Activated CD8-positive, alpha-beta memory T cell treated with anti-CD3 and anti-CD28 coated beads, Interleukin-2, amount 10 ng/mL, durations not matched to agents 7 days and 5 days (primary cell): ENCODE data around the gene HOXA4. TPM values are rescaled to one million over a fixed set of nuclear protein-coding genes. Genes with fewer than 3 reads are reported as not detected.
A peak's percentile ranks its signal among the peaks of the same experiment; 100 is the strongest.

Experiments used
- ATAC-seq: fragments of 150-1000 bp; cut with Tn5 transposase; one replicate; pipeline ENCODE4 v1.10.0; 2021; ENCODE audit warnings: moderate library complexity
- CTCF ChIA-PET: fragments of 350-600 bp; sonication (Branson Sonifier 250); formaldehyde crosslinking; loops from one replicate; lab custom pipeline; 2021; ENCODE audit warnings: antibody characterized with exemption; lab: Charles Lee
- DNase-seq: peaks from one replicate; pipeline ENCODE4 v3.0.0-alpha.2; 2020
- H3K27ac Mint-ChIP-seq: one replicate; pipeline ENCODE4 v1.8.0; 2021; ENCODE audit warnings: mild to moderate bottlenecking, mixed read lengths
- H3K27me3 Mint-ChIP-seq: one replicate; pipeline ENCODE4 v1.8.0; 2021; ENCODE audit warnings: mixed read lengths
- H3K36me3 Mint-ChIP-seq: one replicate; pipeline ENCODE4 v1.8.0; 2021; ENCODE audit warnings: mild to moderate bottlenecking, mixed read lengths
- H3K4me1 Mint-ChIP-seq: one replicate; pipeline ENCODE4 v1.8.0; 2021; ENCODE audit warnings: mixed read lengths
- H3K4me3 Mint-ChIP-seq: one replicate; pipeline ENCODE4 v1.8.0; 2021; ENCODE audit warnings: mild to moderate bottlenecking, moderate library complexity, mixed read lengths
- H3K9me3 Mint-ChIP-seq: one replicate; pipeline ENCODE4 v1.8.0; 2022; ENCODE audit warnings: low read depth, mixed read lengths
- total RNA-seq, 2 experiments: library from RNA; stranded (reverse); gene quantifications; one replicate each; pipeline ENCODE4 v1.2.3, GENCODE V29; 2021

HOXA4 gene
- total RNA-seq, 2 experiments from 2014 or later = not detected

DNA sequence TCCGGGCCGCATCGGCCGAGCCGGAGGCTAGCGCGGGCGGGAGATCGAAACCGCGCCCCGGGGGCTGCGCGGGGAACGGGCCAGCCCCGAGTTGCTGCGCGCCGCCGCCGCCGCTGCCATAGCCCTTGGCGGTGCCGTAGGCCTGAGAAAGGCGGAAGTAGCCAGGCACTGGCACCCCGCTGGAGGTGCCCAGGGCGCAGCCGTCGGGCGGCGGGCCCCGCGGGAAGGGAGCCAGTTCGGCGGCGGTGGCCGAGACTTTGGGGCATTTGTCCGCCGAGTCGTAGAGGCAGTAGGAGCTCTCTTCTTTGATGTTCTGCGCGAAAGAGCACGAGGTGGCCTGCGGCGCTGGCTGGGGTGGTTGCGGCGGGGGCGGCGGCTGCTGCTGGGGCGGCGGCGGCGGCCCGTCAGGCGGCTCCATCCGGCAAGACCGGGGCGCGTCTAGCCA lies 43.0 kb upstream of the HOXA4 start:
- no peaks in the 10 kb centered on the region for H3K9me3 Mint-ChIP-seq
- DNase-seq = no peak
- peaks cover 2% of the 10 kb centered on the region for H3K36me3 Mint-ChIP-seq
- no peak overlapping the region for H3K4me3 Mint-ChIP-seq
- CTCF ChIA-PET = interaction anchor here (1.2 to 1.3 kb wide), 2 partner anchors 22 to 23 kb away, joined by 3 to 5 read pairs; no protein-coding TSS in a partner anchor
- H3K27ac Mint-ChIP-seq = no peak overlapping the region
- peak; percentile 33 for ATAC-seq
- H3K4me1 Mint-ChIP-seq = peaks cover 7% of the 10 kb centered on the region
- H3K27me3 Mint-ChIP-seq = peaks cover 80% of the 10 kb centered on the region

DNA sequence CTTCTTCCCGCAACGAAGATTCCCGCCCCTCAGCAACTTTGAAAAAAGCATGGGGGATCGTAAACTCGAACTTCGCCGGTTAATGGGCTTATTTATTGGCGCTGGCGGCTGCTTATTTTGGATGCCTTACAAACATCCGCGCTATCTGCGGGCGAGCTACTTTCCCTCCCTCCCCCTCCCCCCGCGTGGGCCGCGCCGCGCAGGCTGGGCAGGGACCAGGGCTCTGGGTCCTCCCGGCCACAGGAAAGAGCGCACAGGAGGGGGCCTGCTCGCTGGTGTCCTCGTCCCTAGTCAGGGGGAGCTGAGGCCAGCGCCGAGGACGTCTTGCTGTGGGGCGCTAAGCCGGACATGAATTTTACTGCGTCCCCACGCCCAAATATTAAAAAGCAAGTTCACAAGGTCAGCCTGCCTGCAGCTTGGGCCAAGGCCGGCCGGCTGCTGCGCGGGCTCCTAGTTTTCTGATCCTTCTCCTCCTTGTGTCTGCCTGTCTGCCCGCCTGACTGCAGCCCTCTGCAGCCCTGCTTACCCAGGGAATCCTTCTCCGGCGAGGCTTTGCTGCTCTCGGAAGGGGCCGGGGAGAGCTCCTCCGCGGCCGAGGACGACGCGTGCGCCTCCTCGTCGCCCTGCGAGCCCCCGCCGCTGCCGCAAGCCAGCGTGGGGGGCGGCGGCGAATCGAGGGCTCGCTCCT lies 42.4 kb upstream of the HOXA4 start:
- DNase-seq = no peak
- Mint-ChIP-seq H3K36me3 (peaks cover 2% of the 10 kb centered on the region), H3K27me3 (peaks cover 80% of the 10 kb centered on the region), H3K4me1 (peaks cover 7% of the 10 kb centered on the region), H3K4me3 (no peak overlapping the region), H3K9me3 (no peaks in the 10 kb centered on the region), H3K27ac (no peak overlapping the region)
- peak; percentile 12 for ATAC-seq
- CTCF ChIA-PET = interaction anchor here (1.2 to 1.3 kb wide), 3 partner anchors 14 to 23 kb away, joined by 3 to 5 read pairs (median 4); no protein-coding TSS in a partner anchor

DNA sequence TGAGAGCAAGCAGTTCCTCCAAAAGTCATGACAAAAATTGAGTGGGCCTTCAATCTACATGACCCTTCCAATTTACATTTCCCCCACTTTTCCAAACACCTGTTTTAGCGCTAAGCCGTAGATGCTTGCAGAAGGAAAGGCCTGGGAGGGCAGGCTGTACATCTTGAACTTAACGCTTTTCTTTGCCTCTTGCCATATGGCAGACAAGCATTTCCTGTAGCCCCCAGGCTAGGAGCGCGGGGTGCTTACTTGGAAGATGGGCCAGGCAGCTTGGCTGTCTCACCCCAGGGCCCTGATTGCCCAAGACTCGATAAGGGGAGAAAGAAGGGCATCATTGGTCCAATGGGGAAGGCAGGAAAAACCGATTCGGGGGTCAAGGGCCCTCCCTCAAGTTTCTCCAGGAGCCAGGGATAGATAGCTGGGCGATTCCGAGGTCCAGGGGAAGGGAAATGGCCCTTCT lies 41.8 kb upstream of the HOXA4 start:
- DNase-seq = no peak
- Mint-ChIP-seq H3K27me3 (peaks cover 80% of the 10 kb centered on the region), H3K4me3 (no peak overlapping the region)

DNA sequence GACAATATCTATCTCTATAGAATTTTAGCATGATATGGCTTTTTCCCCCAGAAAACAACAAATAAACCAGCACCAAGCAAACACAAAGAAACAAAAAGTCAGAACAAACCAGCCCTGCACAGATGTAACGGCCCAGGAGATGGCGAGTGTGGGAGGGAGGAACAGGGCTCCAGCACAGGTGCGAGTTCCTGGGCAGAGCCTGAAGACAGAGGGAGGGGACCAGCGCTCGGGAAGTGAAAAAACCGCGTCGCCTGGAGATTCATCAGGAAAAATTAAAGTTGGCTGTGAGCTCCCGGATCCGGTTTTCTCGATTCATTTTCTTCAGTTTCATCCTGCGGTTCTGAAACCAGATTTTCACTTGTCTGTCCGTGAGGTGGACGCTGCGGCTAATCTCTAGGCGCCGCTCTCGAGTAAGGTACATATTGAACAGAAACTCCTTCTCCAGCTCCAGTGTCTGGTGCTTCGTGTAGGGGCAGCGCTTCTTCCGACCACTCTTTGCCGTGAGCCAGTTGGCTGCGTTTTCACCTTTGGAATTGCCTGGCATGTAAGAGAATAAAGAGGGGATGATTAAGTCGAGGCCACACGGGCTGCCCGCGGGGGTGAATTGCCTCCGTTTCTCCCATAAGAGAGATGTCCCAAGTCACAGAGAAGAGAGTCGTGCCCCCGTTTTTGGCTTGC lies 41.2 kb upstream of the HOXA4 start:
- no peak for ATAC-seq
- Mint-ChIP-seq H3K36me3 (peaks cover 2% of the 10 kb centered on the region), H3K27me3 (peaks cover 81% of the 10 kb centered on the region), H3K9me3 (no peaks in the 10 kb centered on the region), H3K27ac (peak overlapping the region; percentile 35), H3K4me1 (peaks cover 7% of the 10 kb centered on the region), H3K4me3 (no peak overlapping the region)
- CTCF ChIA-PET = interaction anchor here (1.0 to 1.7 kb wide), 4 partner anchors 11 to 40 kb away, joined by 3 to 5 read pairs (median 4); no protein-coding TSS in a partner anchor
- DNase-seq = no peak

More for the DNA sequence above, 41.8 kb upstream of the HOXA4 start:
- CTCF ChIA-PET = interaction anchor here (1.0 to 1.3 kb wide), 4 partner anchors 14 to 24 kb away, joined by 3 to 5 read pairs (median 4); no protein-coding TSS in a partner anchor
- Mint-ChIP-seq H3K4me1 (peaks cover 7% of the 10 kb centered on the region), H3K36me3 (peaks cover 2% of the 10 kb centered on the region), H3K27ac (peak overlapping the region; percentile 11), H3K9me3 (no peaks in the 10 kb centered on the region)
- ATAC-seq = no peak

DNA sequence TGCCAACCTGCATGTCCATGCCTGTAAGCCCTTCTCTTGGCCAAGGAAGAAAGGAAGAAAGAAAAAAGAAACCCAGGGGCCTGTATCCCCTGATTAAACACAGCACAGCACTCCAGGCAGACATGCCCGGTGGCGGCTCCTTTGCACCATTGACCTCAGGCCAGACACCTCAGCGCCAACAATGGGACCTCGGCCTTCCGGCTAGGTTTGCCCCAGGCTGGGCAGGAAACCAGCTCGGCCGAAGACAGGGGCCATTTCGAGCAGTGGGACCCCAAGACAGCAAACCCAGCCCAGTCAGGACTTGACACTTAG lies 40.7 kb upstream of the HOXA4 start:
- peaks cover 2% of the 10 kb centered on the region for H3K36me3 Mint-ChIP-seq
- no peak overlapping the region for H3K4me3 Mint-ChIP-seq
- ATAC-seq (no peak), DNase-seq (no peak)
- peaks cover 81% of the 10 kb centered on the region for H3K27me3 Mint-ChIP-seq
- CTCF ChIA-PET = interaction anchor here (1.0 to 1.7 kb wide), 3 partner anchors 10 to 40 kb away, joined by 3 to 5 read pairs (median 3); no protein-coding TSS in a partner anchor
- peaks cover 7% of the 10 kb centered on the region for H3K4me1 Mint-ChIP-seq
- peak overlapping the region; percentile 35 for H3K27ac Mint-ChIP-seq
- no peaks in the 10 kb centered on the region for H3K9me3 Mint-ChIP-seq

DNA sequence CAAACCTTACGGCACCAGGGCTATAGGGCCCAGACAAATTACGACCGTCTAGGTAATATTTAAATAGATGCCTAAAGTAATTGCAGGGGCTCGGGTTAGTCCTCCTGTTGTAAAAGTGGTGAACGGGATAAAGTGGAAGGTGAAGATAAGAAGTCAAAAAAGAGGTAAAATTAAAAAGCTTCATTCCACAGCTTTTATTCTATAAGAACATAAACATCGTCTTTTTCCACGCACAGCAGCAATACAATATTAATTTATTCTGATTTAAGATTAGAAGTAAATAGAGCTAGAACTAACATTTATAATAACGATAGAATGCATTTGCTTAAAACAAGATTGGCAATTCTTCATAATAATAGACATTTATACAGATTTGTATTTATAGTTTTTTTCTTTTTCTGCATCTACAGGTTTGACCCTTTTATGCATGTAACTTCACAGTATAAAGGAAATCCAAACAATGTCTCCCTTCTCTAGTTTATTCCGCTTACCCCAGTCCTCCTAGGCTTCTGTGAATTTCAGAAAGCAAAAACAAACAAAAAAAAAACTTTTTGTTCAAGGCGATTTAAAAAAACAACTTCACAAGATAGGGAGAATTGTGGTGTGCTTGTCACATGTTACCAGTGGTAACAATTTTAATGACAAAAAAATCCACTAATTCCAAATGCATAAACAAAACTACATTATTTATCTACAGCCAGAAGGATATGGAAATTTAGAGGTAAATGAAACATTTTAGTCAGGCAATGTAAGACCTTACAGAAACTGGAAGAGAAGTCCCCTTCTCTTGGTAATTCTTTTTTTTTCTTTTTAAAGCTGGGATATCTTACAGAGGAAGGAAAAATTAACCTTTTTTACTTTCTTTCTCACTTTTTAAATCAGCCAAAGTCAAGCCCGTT lies 40.1 kb upstream of the HOXA4 start:
- Mint-ChIP-seq H3K27ac (no peak overlapping the region), H3K27me3 (peaks cover 82% of the 10 kb centered on the region), H3K9me3 (no peaks in the 10 kb centered on the region), H3K4me3 (no peak overlapping the region), H3K4me1 (peaks cover 7% of the 10 kb centered on the region), H3K36me3 (peaks cover 2% of the 10 kb centered on the region)
- ATAC-seq (no peak), DNase-seq (no peak)
- CTCF ChIA-PET = interaction anchor here (1.0 to 1.7 kb wide), 2 partner anchors 10 to 41 kb away, joined by 3 to 5 read pairs; no protein-coding TSS in a partner anchor

DNA sequence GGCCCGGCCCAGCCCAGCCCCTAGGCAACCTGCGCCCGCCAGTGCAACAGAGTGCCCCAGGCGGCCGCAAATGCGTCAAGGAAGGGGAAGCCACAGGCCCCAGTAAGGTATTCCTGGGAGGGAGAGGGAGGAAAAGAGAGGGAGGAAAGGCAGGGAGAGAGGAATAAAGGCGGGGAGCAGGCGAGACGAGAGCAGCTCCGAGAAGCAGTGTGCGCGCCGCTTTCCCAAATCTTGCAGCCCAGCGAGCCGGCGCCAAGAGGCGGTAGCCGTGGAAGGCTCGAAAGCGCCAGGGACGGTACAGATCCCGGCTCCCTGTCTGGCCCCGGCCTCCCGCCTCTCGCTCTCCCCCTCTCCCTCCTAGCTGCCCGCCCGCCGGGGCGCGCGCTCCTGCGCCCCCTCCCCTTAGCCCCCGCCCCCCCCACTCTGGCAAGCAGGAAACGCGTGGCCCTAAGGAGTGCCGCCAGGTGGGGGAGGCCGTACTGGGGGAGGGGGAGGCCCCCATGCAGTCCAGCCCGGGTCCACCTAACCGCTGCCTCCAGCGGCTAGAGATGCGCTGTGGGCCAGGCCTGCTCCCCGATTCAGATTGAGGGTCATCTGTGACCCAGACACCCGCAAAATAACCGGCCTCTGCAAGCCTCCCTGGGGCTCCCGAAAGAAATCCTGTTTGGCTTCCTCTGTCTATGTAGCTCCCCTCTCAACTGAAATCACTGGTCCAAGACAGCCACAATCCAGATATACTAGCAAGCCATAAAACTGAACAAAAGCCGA lies 39.3 kb upstream of the HOXA4 start:
- H3K27ac Mint-ChIP-seq = no peak overlapping the region
- H3K4me3 Mint-ChIP-seq = no peak overlapping the region
- DNase-seq (no peak), ATAC-seq (no peak)
- H3K4me1 Mint-ChIP-seq = peaks cover 7% of the 10 kb centered on the region
- CTCF ChIA-PET = no interaction called here
- H3K36me3 Mint-ChIP-seq = peaks cover 2% of the 10 kb centered on the region
- H3K9me3 Mint-ChIP-seq = no peaks in the 10 kb centered on the region
- peaks cover 79% of the 10 kb centered on the region for H3K27me3 Mint-ChIP-seq

DNA sequence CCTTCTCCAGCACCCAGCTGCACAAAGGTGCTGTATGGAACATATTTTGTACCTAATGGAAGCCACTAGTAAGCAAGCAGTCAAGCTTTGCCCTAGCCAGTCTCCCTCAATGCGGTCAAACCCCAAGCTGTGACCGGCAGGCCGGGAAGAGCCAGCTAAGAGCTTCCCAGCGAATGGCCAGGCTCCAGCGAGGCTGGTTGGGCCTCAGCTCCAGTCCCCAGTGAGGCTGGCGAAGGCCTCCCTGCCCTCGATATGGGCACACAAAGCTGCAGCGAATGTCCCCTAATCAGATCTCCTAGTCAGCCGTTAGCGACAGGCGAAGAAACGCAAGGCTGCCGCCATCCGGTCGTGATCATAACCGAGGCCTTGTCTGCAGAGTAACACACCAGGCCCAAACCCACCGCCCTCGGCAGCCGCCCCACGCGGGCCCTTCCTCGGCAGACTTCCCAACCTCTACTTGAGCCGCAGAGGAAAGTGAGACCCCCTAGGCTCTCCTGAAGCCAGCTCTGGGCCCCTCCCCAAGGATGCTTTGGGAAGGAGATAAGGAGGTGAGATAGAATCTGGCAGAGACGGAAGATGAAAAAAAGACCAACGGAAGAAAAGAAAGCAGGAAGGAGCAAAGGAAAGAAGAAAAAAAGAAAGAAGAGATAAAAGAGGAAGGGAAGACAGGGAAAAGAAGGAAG lies 37.8 kb upstream of the HOXA4 start:
- CTCF ChIA-PET = interaction anchor here (1.0 to 1.4 kb wide), 2 partner anchors 12 to 18 kb away, joined by 3 to 5 read pairs; no protein-coding TSS in a partner anchor
- H3K9me3 Mint-ChIP-seq = no peaks in the 10 kb centered on the region
- H3K27me3 Mint-ChIP-seq = peaks cover 87% of the 10 kb centered on the region
- H3K4me1 Mint-ChIP-seq = peaks cover 7% of the 10 kb centered on the region
- H3K27ac Mint-ChIP-seq = peak overlapping the region; percentile 40
- peaks cover 2% of the 10 kb centered on the region for H3K36me3 Mint-ChIP-seq
- H3K4me3 Mint-ChIP-seq = no peak overlapping the region
- ATAC-seq (no peak), DNase-seq (no peak)

DNA sequence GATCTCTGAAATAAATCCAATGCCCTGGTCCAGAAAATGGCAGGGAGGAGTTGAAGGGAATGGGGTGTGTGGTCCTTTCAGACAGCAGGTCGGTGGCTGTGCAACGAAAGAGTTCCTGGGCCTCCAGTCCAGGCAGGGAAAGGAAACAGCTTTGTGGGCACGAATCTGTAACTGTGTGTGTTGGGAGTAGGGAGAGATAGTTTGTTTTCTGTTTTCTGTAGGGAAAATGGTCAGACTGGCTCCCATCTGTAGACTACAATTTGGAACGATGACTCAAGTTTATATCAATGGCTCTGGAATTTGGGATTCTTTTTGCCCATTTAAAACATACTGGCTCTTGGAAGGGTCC lies 37.3 kb upstream of the HOXA4 start:
- peaks cover 7% of the 10 kb centered on the region for H3K4me1 Mint-ChIP-seq
- H3K36me3 Mint-ChIP-seq = peaks cover 2% of the 10 kb centered on the region
- CTCF ChIA-PET = interaction anchor here (1.0 to 1.4 kb wide), 2 partner anchors 12 to 17 kb away, joined by 3 to 5 read pairs; no protein-coding TSS in a partner anchor
- H3K27ac Mint-ChIP-seq = peak overlapping the region; percentile 40
- ATAC-seq = no peak
- H3K9me3 Mint-ChIP-seq = no peaks in the 10 kb centered on the region
- H3K27me3 Mint-ChIP-seq = peaks cover 90% of the 10 kb centered on the region
- no peak overlapping the region for H3K4me3 Mint-ChIP-seq
- no peak for DNase-seq

DNA sequence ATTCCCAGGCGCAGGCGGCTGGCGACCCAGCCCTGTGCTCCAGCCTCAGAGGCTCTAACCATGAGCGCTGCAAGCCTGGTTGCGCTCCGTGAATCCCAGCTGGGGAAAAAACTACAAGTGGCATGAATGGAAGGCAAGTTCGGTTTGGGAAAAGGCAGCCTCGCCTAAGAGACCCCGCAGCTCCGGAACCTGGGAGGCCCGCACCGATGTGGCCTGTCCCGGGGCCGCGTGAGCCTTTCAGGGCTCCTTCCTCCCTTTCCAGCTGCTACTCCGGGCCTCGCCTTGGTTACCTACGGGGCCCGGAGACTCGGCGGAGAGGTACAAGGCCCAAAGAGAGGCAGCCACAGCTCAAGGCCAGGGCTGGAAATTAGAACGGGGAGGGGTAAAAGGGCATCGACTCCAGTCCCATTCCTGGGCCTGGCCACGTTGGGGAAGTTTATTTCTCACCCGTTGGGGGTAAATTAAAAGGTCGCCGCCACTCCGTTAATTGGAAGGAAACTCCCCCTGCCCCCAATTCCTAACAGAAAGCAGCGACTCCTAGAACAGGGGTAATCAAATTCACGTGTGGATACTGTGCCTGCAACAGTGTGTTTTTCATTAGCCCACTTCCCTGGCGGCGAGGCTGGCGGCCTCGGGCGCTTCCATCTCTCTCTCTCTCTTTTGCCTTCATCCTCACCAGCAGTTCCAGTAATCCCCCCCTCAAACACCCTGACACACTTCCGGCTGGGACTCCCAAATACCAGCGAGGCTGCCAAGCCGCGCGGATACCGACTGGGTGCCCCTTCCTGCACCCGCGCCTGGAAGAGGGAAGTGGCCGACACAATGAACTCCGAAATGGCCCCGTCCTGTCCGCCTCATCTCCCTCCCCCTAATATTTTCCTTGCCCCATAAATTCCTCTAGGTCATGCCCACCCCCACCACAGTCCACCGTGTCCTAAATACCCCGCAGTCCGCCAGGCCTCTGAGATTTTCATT lies 36.3 kb upstream of the HOXA4 start:
- CTCF ChIA-PET = interaction anchor here (1.0 to 2.1 kb wide), 3 partner anchors 10 to 16 kb away, joined by 3 to 6 read pairs (median 3); partner anchors contain the start of gene HOXA7
- DNase-seq (no peak), ATAC-seq (no peak)
- no peak overlapping the region for H3K4me3 Mint-ChIP-seq
- no peaks in the 10 kb centered on the region for H3K9me3 Mint-ChIP-seq
- H3K27me3 Mint-ChIP-seq = peaks cover 91% of the 10 kb centered on the region
- peaks cover 2% of the 10 kb centered on the region for H3K36me3 Mint-ChIP-seq
- H3K4me1 Mint-ChIP-seq = peaks cover 3% of the 10 kb centered on the region
- peak overlapping the region; percentile 40 for H3K27ac Mint-ChIP-seq

DNA sequence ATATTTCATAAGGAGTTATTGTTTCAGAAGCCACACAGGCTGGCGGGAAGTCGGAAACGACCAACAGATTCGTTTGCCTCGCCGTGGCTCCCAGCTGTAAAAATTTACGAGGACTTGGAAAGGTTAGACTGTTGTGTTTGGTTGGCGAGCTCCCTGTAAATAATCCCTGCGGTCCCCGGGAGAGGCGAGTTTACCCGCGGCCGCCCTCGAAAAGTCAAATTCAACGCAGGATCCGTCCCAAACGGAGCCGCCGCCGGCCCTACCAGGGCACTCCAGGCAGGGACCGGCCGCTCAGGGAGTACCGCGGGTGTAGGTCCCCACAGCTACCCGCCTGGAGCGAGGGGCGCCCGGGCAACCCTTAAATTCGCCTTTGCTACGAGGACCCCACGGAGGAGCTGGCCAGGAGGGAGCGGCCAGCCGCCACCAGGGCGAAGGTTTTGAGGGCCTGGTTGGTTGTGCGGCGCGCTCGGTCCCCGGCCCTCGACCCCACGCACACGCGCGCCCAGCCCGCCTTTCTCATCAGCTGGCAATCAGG lies 35.5 kb upstream of the HOXA4 start:
- Mint-ChIP-seq H3K9me3 (no peaks in the 10 kb centered on the region), H3K27me3 (peaks cover 86% of the 10 kb centered on the region), H3K4me1 (peaks cover 1% of the 10 kb centered on the region), H3K36me3 (no peaks in the 10 kb centered on the region), H3K27ac (peak overlapping the region; percentile 77), H3K4me3 (no peak overlapping the region)
- CTCF ChIA-PET = interaction anchor here (1.1 to 2.1 kb wide), 2 partner anchors 9 to 13 kb away, joined by 3 to 6 read pairs; partner anchors contain the start of gene HOXA7
- ATAC-seq = no peak
- DNase-seq = no peak
